Activated naive CD8-positive, alpha-beta T cell treated with anti-CD3 and anti-CD28 coated beads, Interleukin-2, amount 10 ng/mL, durations not matched to agents 7 days and 5 days (primary cell): ENCODE data around the gene CFAP43. TPM values are rescaled to one million over a fixed set of nuclear protein-coding genes. Genes with fewer than 3 reads are reported as not detected.

Experiments
- ATAC-seq: fragments of 150-1000 bp; cut with Tn5 transposase; one replicate; pipeline ENCODE4 v1.10.0; 2021; ENCODE audit warnings: low read depth, moderate library complexity
- POLR2A ChIA-PET: fragments of 350-600 bp; sonication (Branson Sonifier 250); formaldehyde crosslinking; loops from one replicate; lab custom pipeline; 2021; ENCODE audit warnings: antibody characterized with exemption; lab: Charles Lee
- DNase-seq: peaks from one replicate; pipeline ENCODE4 v3.0.0; 2021
- H3K27ac Mint-ChIP-seq: one replicate; pipeline ENCODE4 v1.8.0; 2022; ENCODE audit warnings: mild to moderate bottlenecking, mixed read lengths
- H3K27me3 Mint-ChIP-seq: one replicate; pipeline ENCODE4 v1.8.0; 2022; ENCODE audit warnings: mild to moderate bottlenecking, moderate library complexity, mixed read lengths
- H3K36me3 Mint-ChIP-seq: one replicate; pipeline ENCODE4 v1.8.0; 2021; ENCODE audit warnings: mild to moderate bottlenecking, mixed read lengths
- H3K4me1 Mint-ChIP-seq: one replicate; pipeline ENCODE4 v1.8.0; 2021; ENCODE audit warnings: mixed read lengths
- H3K4me3 Mint-ChIP-seq: one replicate; pipeline ENCODE4 v1.8.0; 2022; ENCODE audit warnings: mild to moderate bottlenecking, moderate library complexity, mixed read lengths
- H3K9me3 Mint-ChIP-seq: one replicate; pipeline ENCODE4 v1.8.0; 2021; ENCODE audit warnings: mixed read lengths
- total RNA-seq, 2 experiments: library from RNA; stranded (reverse); gene quantifications; one replicate each; pipeline ENCODE4 v1.2.3, GENCODE V29; 2021

CFAP43 gene
- total RNA-seq: under 1 TPM in 1 of 2 experiments, not detected in 1; 0.25 TPM

GRCh38 chr10:104231784-104232612, at the start of gene CFAP43:
TSS of gene CFAP43 (minus strand) at chr10:104232364. CDS start at chr10:104232246, 118 bp downstream.
- ATAC-seq (peak; percentile 100), DNase-seq (peak; percentile 99)
- Mint-ChIP-seq H3K9me3 (peaks cover 7% of the 10 kb centered on the region), H3K4me3 (peak within 1 kb of the TSS; percentile 90), H3K4me1 (peaks cover 6% of the 10 kb centered on the region), H3K27me3 (peaks cover 57% of the 10 kb centered on the region), H3K36me3 (no peaks in the 10 kb centered on the region), H3K27ac (peak within 1 kb of the TSS; percentile 66)
- POLR2A ChIA-PET: interaction anchor here (0.5 to 2.3 kb wide), 7 partner anchors 17 to 110 kb away, joined by 3 to 9 read pairs (median 5); partner anchors contain the start of genes GSTO1, GSTO2 and SFR1

- ATAC-seq (no peak), DNase-seq (no peak)
- Mint-ChIP-seq H3K4me3 (no peak overlapping the region), H3K27me3 (no peaks in the 10 kb centered on the region), H3K9me3 (no peaks in the 10 kb centered on the region), H3K36me3 (no peaks in the 10 kb centered on the region), H3K27ac (no peak overlapping the region), H3K4me1 (no peaks in the 10 kb centered on the region)
- POLR2A ChIA-PET: interaction anchor here (1.4 kb wide), 1 partner anchor 7 kb away, joined by 5 read pairs; no protein-coding TSS in a partner anchor
Measured at GRCh38 chr10:104281694-104282093, 49.5 kb upstream of the CFAP43 start.

GRCh38 chr10:104279550-104280259, 47.5 kb upstream of the CFAP43 start:
- ATAC-seq (no peak), DNase-seq (no peak)
- Mint-ChIP-seq H3K27me3 (peaks cover 8% of the 10 kb centered on the region), H3K36me3 (no peaks in the 10 kb centered on the region), H3K27ac (no peak overlapping the region), H3K9me3 (no peaks in the 10 kb centered on the region), H3K4me1 (peaks cover 3% of the 10 kb centered on the region), H3K4me3 (no peak overlapping the region)
- POLR2A ChIA-PET: interaction anchor here (0.6 to 1.2 kb wide), 4 partner anchors 11 to 695 kb away, joined by 3 to 5 read pairs (median 3); partner anchors contain the start of genes GSTO2 and ITPRIP

- Mint-ChIP-seq H3K27me3 (peaks cover 8% of the 10 kb centered on the region), H3K4me1 (peaks cover 3% of the 10 kb centered on the region), H3K9me3 (no peaks in the 10 kb centered on the region), H3K36me3 (no peaks in the 10 kb centered on the region), H3K4me3 (no peak overlapping the region), H3K27ac (no peak overlapping the region)
- POLR2A ChIA-PET: no interaction called here
- no peak for ATAC-seq
- DNase-seq: no peak
Measured at GRCh38 chr10:104277785-104278184, 45.6 kb upstream of the CFAP43 start.

GRCh38 chr10:104276192-104276591, 44.0 kb upstream of the CFAP43 start:
- Mint-ChIP-seq H3K36me3 (no peaks in the 10 kb centered on the region), H3K4me1 (peaks cover 3% of the 10 kb centered on the region), H3K27me3 (peaks cover 8% of the 10 kb centered on the region), H3K27ac (no peak overlapping the region), H3K9me3 (no peaks in the 10 kb centered on the region), H3K4me3 (no peak overlapping the region)
- POLR2A ChIA-PET: no interaction called here
- DNase-seq (no peak), ATAC-seq (no peak)

- peaks cover 3% of the 10 kb centered on the region for H3K4me1 Mint-ChIP-seq
- peaks cover 8% of the 10 kb centered on the region for H3K27me3 Mint-ChIP-seq
- DNase-seq (peak; percentile 71), ATAC-seq (peak; percentile 75)
- POLR2A ChIA-PET: interaction anchor here (1.2 to 1.7 kb wide), 4 partner anchors 7 to 60 kb away, joined by 4 to 8 read pairs (median 6); partner anchors contain the start of gene CFAP43
- no peaks in the 10 kb centered on the region for H3K36me3 Mint-ChIP-seq
- no peak overlapping the region for H3K27ac Mint-ChIP-seq
- H3K4me3 Mint-ChIP-seq: peak overlapping the region; percentile 67
- H3K9me3 Mint-ChIP-seq: no peaks in the 10 kb centered on the region
Measured at GRCh38 chr10:104274762-104275721, 42.9 kb upstream of the CFAP43 start.

- Mint-ChIP-seq H3K9me3 (no peaks in the 10 kb centered on the region), H3K4me3 (no peak overlapping the region), H3K4me1 (peaks cover 6% of the 10 kb centered on the region), H3K27me3 (peaks cover 8% of the 10 kb centered on the region), H3K27ac (no peak overlapping the region), H3K36me3 (no peaks in the 10 kb centered on the region)
- POLR2A ChIA-PET: interaction anchor here (1.2 to 1.7 kb wide), 4 partner anchors 8 to 61 kb away, joined by 4 to 8 read pairs (median 6); partner anchors contain the start of gene CFAP43
- DNase-seq (no peak), ATAC-seq (no peak)
Measured at GRCh38 chr10:104273899-104274575, 41.9 kb upstream of the CFAP43 start.

- Mint-ChIP-seq H3K27me3 (peaks cover 8% of the 10 kb centered on the region), H3K9me3 (no peaks in the 10 kb centered on the region), H3K27ac (no peak overlapping the region), H3K36me3 (peaks cover 2% of the 10 kb centered on the region), H3K4me3 (no peak overlapping the region), H3K4me1 (peaks cover 7% of the 10 kb centered on the region)
- DNase-seq (no peak), ATAC-seq (no peak)
- POLR2A ChIA-PET: no interaction called here
Measured at GRCh38 chr10:104273286-104273685, 41.1 kb upstream of the CFAP43 start.

GRCh38 chr10:104268713-104269645, 36.8 kb upstream of the CFAP43 start, which contains the start of gene GSTO2:
TSS of gene GSTO2 (plus strand) at chr10:104269184. CDS start at chr10:104274916, 5,732 bp downstream.
- peaks cover 27% of the 10 kb centered on the region for H3K36me3 Mint-ChIP-seq
- DNase-seq: peak; percentile 95
- POLR2A ChIA-PET: interaction anchor here (0.6 to 4.9 kb wide), 9 partner anchors 11 to 85 kb away, joined by 3 to 29 read pairs (median 4); partner anchors contain the start of genes CFAP43, CFAP58 and GSTO1
- no peaks in the 10 kb centered on the region for H3K9me3 Mint-ChIP-seq
- no peaks in the 10 kb centered on the region for H3K27me3 Mint-ChIP-seq
- peak; percentile 98 for ATAC-seq
- H3K4me3 Mint-ChIP-seq: peak within 1 kb of the TSS; percentile 85
- peak within 1 kb of the TSS; percentile 86 for H3K27ac Mint-ChIP-seq
- peaks cover 27% of the 10 kb centered on the region for H3K4me1 Mint-ChIP-seq

- Mint-ChIP-seq H3K4me3 (peak overlapping the region; percentile 85), H3K9me3 (no peaks in the 10 kb centered on the region), H3K27ac (peak overlapping the region; percentile 86), H3K27me3 (no peaks in the 10 kb centered on the region), H3K36me3 (peaks cover 30% of the 10 kb centered on the region), H3K4me1 (peaks cover 29% of the 10 kb centered on the region)
- POLR2A ChIA-PET: interaction anchor here (0.9 to 4.9 kb wide), 8 partner anchors 12 to 352 kb away, joined by 3 to 29 read pairs (median 4); partner anchors contain the start of genes CFAP58 and GSTO1
- DNase-seq: no peak
- no peak for ATAC-seq
Measured at GRCh38 chr10:104268405-104268712, 36.2 kb upstream of the CFAP43 start.
